ENCODE results near the gene PRXL2B. TPM values are rescaled to one million over a fixed set of nuclear protein-coding genes. Genes with fewer than 3 reads are reported as not detected.
"Not testable (repeated sequence)": the region's sequence is repeated elsewhere in the genome, so short reads cannot be mapped to it uniquely, and the experiment has no call there.

PRXL2B gene
- total RNA-seq, 1 experiment from 2014 or later, result 12.6 TPM

- TF ChIP-seq, protein P1, sequence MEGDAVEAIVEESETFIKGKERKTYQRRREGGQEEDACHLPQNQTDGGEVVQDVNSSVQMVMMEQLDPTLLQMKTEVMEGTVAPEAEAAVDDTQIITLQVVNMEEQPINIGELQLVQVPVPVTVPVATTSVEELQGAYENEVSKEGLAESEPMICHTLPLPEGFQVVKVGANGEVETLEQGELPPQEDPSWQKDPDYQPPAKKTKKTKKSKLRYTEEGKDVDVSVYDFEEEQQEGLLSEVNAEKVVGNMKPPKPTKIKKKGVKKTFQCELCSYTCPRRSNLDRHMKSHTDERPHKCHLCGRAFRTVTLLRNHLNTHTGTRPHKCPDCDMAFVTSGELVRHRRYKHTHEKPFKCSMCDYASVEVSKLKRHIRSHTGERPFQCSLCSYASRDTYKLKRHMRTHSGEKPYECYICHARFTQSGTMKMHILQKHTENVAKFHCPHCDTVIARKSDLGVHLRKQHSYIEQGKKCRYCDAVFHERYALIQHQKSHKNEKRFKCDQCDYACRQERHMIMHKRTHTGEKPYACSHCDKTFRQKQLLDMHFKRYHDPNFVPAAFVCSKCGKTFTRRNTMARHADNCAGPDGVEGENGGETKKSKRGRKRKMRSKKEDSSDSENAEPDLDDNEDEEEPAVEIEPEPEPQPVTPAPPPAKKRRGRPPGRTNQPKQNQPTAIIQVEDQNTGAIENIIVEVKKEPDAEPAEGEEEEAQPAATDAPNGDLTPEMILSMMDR (IDR thresholded peaks at IDR 0.05; ENCODE audit: unreplicated experiment), result no peak
- intact Hi-C loops (cut with micrococcal nuclease), result no loop called here
- no peak overlapping the region for H3K27ac Mint-ChIP-seq (ENCODE audit: low read depth, unreplicated experiment)
- CTCF ChIA-PET, result no interaction called here
- no peaks in the 10 kb centered on the region for H3K27me3 Mint-ChIP-seq (ENCODE audit: insufficient read depth, unreplicated experiment)
- peaks cover 7% of the 10 kb centered on the region for H3K4me1 Mint-ChIP-seq (ENCODE audit: insufficient read depth, unreplicated experiment)
- H3K4me3 Mint-ChIP-seq (ENCODE audit: unreplicated experiment), result no peak overlapping the region
- no peaks in the 10 kb centered on the region for H3K9me3 Mint-ChIP-seq (ENCODE audit: unreplicated experiment)
- no TSS peak for BruUV-seq (replicated peaks)
- DNase-seq (ENCODE audit: unreplicated experiment), result no peak
- POLR2A ChIA-PET, result no interaction called here
- no peaks in the 10 kb centered on the region for H3K36me3 Mint-ChIP-seq (ENCODE audit: insufficient read depth, unreplicated experiment)
These were observed 34.4 kb upstream of the PRXL2B start for GRCh38 chr1:2552189-2552588.

DNA sequence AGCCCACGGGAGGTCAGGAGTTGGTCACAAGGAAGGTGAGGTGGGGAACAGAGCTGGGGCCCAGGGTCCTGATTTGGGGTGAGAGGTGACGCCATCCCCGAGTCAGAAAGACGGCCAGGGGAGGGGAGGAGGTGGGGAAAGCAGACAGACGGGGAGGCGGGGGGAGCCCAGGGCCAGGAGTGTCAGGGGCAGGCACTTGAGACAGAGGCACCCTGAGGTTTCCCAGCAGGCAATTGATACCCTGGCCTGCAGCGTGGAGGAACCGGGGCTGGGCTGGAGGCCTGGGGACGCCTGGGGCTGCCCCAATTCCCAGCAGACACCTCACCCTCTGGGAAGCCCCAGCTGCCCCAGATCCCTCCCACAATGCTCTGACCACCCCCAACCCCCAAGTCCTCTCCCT, 33.5 kb upstream of the PRXL2B start:
- BruUV-seq (replicated peaks); H3K36me3 Mint-ChIP-seq (ENCODE audit: insufficient read depth, unreplicated experiment): not testable (repeated sequence)

GRCh38 chr1:2553871-2554620, 32.5 kb upstream of the PRXL2B start:
- Mint-ChIP-seq H3K27me3 (ENCODE audit: insufficient read depth, unreplicated experiment) (no peaks in the 10 kb centered on the region), H3K27ac (ENCODE audit: low read depth, unreplicated experiment) (no peak overlapping the region), H3K4me3 (ENCODE audit: unreplicated experiment) (no peak overlapping the region), H3K36me3 (ENCODE audit: insufficient read depth, unreplicated experiment) (no peaks in the 10 kb centered on the region), H3K4me1 (ENCODE audit: insufficient read depth, unreplicated experiment) (peaks cover 7% of the 10 kb centered on the region), H3K9me3 (ENCODE audit: unreplicated experiment) (no peaks in the 10 kb centered on the region)
- TF ChIP-seq, protein P1 (IDR thresholded peaks at IDR 0.05; ENCODE audit: unreplicated experiment), result no peak
- CTCF ChIA-PET, result interaction anchor here (0.6 kb wide), 1 partner anchor 139 kb away, joined by 3 read pairs; no protein-coding TSS in a partner anchor
- intact Hi-C loops (cut with micrococcal nuclease), result no loop called here
- BruUV-seq (replicated peaks), result no TSS peak
- POLR2A ChIA-PET, result no interaction called here
- DNase-seq (ENCODE audit: unreplicated experiment), result no peak

More for the DNA sequence above, 33.5 kb upstream of the PRXL2B start:
- DNase-seq (ENCODE audit: unreplicated experiment); intact Hi-C loops (cut with micrococcal nuclease); CTCF ChIA-PET; H3K4me3 Mint-ChIP-seq (ENCODE audit: unreplicated experiment); POLR2A ChIA-PET; H3K27me3 Mint-ChIP-seq (ENCODE audit: insufficient read depth, unreplicated experiment); H3K27ac Mint-ChIP-seq (ENCODE audit: low read depth, unreplicated experiment); H3K4me1 Mint-ChIP-seq (ENCODE audit: insufficient read depth, unreplicated experiment); H3K9me3 Mint-ChIP-seq (ENCODE audit: unreplicated experiment): not testable (repeated sequence)

DNA sequence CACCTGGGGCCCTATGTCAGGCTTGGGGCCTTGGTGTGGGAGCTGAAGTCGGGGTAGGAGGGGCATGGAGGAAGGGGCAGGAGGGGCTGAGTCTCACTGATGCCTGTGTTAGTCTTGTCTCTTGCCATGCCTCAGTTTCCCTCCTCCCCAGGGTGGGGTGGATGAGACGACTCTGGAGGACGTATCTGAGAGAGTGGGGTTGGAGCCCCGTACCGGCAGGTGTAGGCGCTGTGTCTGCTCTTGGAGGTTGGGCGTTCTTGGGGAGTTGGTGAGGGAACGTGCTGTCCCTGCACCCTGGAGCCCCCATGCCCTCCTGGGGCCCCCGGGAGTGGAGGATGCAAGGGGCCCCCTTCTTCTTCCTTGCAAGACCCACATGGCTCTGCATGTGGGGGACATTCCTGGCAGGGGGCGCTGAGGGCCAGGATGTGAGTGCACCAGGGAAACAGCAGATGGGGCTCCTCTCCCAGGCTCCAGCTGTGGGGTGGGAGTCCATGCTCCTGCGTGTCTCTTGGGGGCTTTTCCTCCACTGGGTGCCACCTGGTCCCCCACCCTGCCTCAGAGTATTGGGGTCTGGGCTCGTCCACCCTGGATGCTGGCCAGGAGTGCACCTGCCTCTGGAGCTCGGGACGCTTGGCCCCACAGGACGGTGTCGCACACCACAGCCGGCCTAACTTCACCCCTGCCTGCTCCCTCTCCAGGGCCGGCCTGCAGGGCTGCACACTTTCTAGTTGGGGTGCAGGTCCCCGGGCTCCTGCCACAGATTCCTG, 31.8 kb upstream of the PRXL2B start:
- intact Hi-C loops (cut with micrococcal nuclease), result no loop called here

More for the DNA sequence above, 31.8 kb upstream of the PRXL2B start:
- Mint-ChIP-seq H3K27ac (ENCODE audit: low read depth, unreplicated experiment) (no peak overlapping the region), H3K4me3 (ENCODE audit: unreplicated experiment) (no peak overlapping the region), H3K9me3 (ENCODE audit: unreplicated experiment) (no peaks in the 10 kb centered on the region), H3K27me3 (ENCODE audit: insufficient read depth, unreplicated experiment) (no peaks in the 10 kb centered on the region), H3K36me3 (ENCODE audit: insufficient read depth, unreplicated experiment) (no peaks in the 10 kb centered on the region), H3K4me1 (ENCODE audit: insufficient read depth, unreplicated experiment) (peaks cover 7% of the 10 kb centered on the region)
- POLR2A ChIA-PET, result no interaction called here
- BruUV-seq (replicated peaks), result no TSS peak
- TF ChIP-seq, protein P1 (IDR thresholded peaks at IDR 0.05; ENCODE audit: unreplicated experiment), result peak; percentile 17
- CTCF ChIA-PET, result interaction anchor here (0.6 kb wide), 1 partner anchor 140 kb away, joined by 3 read pairs; no protein-coding TSS in a partner anchor
- DNase-seq (ENCODE audit: unreplicated experiment), result no peak

Measured in MCF 10A (cell line).